Subcutaneous abdominal adipose tissue (tissue), 5 donors: ENCODE measurements around the gene PIM3.
"Not testable (repeated sequence)": the region's sequence is repeated elsewhere in the genome, so short reads cannot be mapped to it uniquely, and the experiment has no call there.

ENCODE experiments used
- H3K27ac ChIP-seq: one replicate; pipeline ENCODE4 v1.7.0; 2013; ENCODE audit warnings: low read depth, mild to moderate bottlenecking, inconsistent platforms, low read length, moderate library complexity
- H3K27me3 ChIP-seq, 5 donors: one replicate each; pipeline ENCODE4 v1.7.0; 2013; ENCODE audit warnings: low read length in 5 of 5, inconsistent platforms in 1 of 5; ENCODE audit not compliant: control insufficient read depth in 5 of 5, insufficient read depth in 4 of 5
- H3K36me3 ChIP-seq, 5 donors: one replicate each; pipeline ENCODE4 v1.7.0; 2013; ENCODE audit warnings: low read length in 5 of 5; ENCODE audit not compliant: control insufficient read depth in 5 of 5, insufficient read depth in 5 of 5
- H3K4me1 ChIP-seq, 5 donors: one replicate each; pipeline ENCODE4 v1.7.0; 2013; ENCODE audit warnings: low read length in 5 of 5, mild to moderate bottlenecking in 3 of 5, moderate library complexity in 1 of 5; ENCODE audit not compliant: control insufficient read depth in 5 of 5, insufficient read depth in 5 of 5
- H3K4me3 ChIP-seq, 5 donors: one replicate each; pipeline ENCODE4 v1.7.0; 2013; ENCODE audit warnings: low read length in 5 of 5, low read depth in 1 of 5
- H3K9ac ChIP-seq, 5 donors: one replicate each; pipeline ENCODE4 v1.7.0; 2013; ENCODE audit warnings: low read length in 5 of 5, mild to moderate bottlenecking in 4 of 5, moderate library complexity in 3 of 5
- H3K9me3 ChIP-seq, 5 donors: one replicate each; pipeline ENCODE4 v1.7.0; 2013; ENCODE audit warnings: low read length in 5 of 5; ENCODE audit not compliant: control insufficient read depth in 5 of 5
- donor health status: healthy.
- donor health status: healthy.
- donor health status: healthy.
- donor health status: healthy.
- donor health status: healthy.

PIM3 gene

DNA sequence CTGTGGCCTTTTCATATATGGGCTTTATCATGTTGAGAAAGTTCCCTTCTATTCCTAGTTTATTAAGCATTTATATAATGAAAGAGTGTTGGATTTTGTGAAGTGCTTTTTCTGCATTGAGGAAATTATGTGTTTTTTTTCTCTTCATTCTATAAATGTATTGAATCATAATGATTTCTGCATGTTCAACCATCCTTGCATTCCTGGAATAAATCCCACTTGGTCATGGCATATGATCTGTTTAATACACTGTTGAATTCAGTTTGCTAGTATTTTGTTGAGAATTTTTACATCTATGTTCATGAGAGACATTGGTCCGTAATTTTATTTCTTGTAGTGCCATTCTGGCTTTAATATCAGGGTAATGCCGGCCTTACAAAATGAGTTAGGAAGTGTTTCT lies 25.8 kb downstream of the PIM3 start:
- Histone ChIP-seq H3K27ac (no peak overlapping the region), H3K36me3 (no peaks in the 10 kb centered on the region), H3K27me3 (peaks cover 5 to 11% (median 8%) of the 10 kb centered on the region in 5 donors), H3K9me3 (peaks cover 3 to 15% (median 11%) of the 10 kb centered on the region in 5 donors), H3K4me3 (no peak overlapping the region), H3K4me1 (peaks cover 0 to 11% (median 7%) of the 10 kb centered on the region in 5 donors), H3K9ac (no peak overlapping the region)

DNA sequence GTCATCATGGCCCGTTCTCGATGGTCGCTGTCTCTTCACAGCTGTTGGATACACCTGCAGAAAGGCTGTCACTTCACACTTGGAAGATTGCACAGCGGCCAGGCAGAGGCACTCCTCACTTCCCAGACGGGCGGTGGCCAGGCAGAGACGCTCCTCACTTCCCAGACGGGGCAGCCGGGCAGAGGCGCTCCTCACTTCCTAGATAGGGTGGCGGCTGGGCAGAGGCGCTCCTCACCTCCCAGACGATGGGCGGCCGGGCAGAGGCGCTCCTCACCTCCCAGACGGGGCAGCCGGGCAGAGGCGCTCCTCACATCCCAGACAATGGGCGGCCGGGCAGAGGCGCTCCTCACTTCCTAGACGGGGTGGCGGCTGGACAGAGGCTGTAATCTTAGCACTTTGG lies 29.3 kb downstream of the PIM3 start:
- H3K4me1 ChIP-seq = peaks cover 0 to 11% (median 9%) of the 10 kb centered on the region in 5 donors
- not testable (repeated sequence) for H3K27me3 ChIP-seq, H3K4me3 ChIP-seq

DNA sequence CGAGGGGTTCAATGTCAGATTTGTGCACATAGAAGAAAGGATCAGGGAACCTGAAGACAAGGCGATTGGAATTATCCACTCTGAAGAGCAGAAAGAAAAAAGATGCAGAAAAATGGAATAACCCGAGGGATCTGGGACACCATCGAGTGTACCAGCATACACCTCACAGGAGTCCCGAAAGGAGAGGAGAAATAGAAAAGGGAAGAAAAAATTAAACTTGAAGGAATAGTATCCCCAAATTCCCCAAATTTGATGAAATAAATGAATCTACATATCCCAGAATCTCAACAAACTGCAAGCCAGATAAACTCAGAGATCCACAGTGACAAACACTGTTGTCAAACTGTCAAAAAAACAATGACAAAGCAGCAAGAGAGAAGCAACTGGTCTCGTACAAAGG lies 30.6 kb downstream of the PIM3 start:
- Histone ChIP-seq H3K36me3 (no peaks in the 10 kb centered on the region), H3K27ac (no peak overlapping the region), H3K27me3 (no peaks in the 10 kb centered on the region), H3K9ac (no peak overlapping the region), H3K4me3 (no peak overlapping the region), H3K4me1 (peaks cover 0 to 11% (median 9%) of the 10 kb centered on the region in 5 donors), H3K9me3 (peaks cover 4 to 19% (median 15%) of the 10 kb centered on the region in 5 donors)

More for the DNA sequence above, 29.3 kb downstream of the PIM3 start:
- H3K36me3 ChIP-seq, H3K9ac ChIP-seq, H3K27ac ChIP-seq: not testable (repeated sequence)
- peaks cover 4 to 23% (median 18%) of the 10 kb centered on the region in 5 donors for H3K9me3 ChIP-seq

DNA sequence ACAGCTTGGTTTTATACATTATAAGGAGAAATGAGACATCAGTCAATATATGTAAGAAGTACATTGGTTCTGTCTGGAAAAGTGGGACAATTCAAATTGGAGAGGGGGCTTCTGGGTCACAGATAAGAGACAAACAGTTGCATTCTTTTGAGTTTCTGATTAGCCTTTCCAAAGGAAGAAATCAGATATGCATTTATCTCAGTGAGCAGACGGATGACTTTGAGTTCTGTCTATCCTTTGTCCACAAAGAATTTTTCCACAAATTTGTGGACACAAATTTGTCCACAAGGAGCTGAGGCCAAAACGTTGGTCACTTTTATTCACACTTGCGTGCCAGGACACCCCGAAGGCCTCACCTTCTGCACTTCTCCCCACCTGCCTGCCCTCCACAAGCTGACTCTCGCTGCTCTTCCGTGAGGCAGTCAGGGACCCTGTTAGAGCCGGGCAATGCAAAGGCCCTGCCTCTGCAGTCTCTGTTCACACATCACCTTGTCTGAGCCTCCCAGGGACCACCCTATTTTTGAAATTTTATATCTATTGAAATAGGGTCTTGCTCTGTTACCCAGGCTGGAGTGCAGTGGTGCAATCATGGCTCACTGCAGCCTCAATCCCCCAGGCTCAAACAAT lies 31.4 kb downstream of the PIM3 start:
- Histone ChIP-seq H3K27ac (no peak overlapping the region), H3K4me3 (no peak overlapping the region), H3K4me1 (peaks cover 0 to 11% (median 9%) of the 10 kb centered on the region in 5 donors), H3K9ac (no peak overlapping the region), H3K9me3 (peaks cover 3 to 18% (median 14%) of the 10 kb centered on the region in 5 donors), H3K27me3 (no peaks in the 10 kb centered on the region), H3K36me3 (no peaks in the 10 kb centered on the region)

DNA sequence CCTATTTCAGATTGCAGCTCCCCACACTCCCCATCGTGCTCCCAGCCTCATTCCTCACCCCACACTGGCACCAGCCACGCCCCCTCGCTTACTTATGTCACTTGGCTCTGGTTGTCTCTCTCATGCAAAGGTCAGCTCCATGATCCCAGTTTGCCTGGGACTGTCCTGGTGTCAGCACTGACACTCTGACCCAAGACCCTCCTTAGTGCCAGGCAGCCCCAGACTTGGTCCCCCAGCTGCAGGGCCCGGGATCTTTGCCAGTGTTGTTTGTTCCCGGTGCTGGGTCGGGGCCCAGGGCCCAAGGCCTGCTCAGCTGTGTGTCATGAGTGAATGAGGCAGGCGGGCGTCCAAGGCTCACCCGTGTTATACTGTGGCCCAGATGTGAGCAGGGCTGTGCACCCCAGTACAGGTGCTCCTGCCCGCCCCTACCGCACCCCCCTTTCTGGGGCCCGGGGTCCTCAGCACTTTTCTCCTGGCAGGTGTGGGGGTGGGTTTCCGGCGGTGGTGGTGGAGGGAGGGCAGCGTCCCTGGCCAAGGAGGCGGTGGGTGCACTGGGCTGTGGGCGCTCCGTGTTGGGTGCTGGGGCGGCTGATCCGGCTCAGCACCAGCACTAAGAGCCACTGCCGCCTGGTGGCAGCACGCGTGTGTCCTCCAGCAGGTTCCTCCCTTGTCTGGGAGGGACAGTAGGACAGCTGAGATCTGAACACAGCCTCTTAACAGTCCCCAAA lies 32.5 kb downstream of the PIM3 start:
- Histone ChIP-seq H3K9ac (no peak overlapping the region), H3K4me3 (no peak overlapping the region), H3K27ac (no peak overlapping the region)

GRCh38 chr22:49993649-49994360 lies 33.2 kb downstream of the PIM3 start:
- Histone ChIP-seq H3K4me1 (peaks cover 0 to 11% (median 9%) of the 10 kb centered on the region in 5 donors), H3K9ac (no peak overlapping the region), H3K9me3 (peaks cover 3 to 18% (median 14%) of the 10 kb centered on the region in 5 donors), H3K36me3 (no peaks in the 10 kb centered on the region), H3K27ac (no peak overlapping the region), H3K27me3 (peaks cover 0 to 8% (median 0%) of the 10 kb centered on the region in 5 donors), H3K4me3 (no peak overlapping the region)

More for the DNA sequence above, 32.5 kb downstream of the PIM3 start:
- Histone ChIP-seq H3K9me3 (peaks cover 3 to 18% (median 14%) of the 10 kb centered on the region in 5 donors), H3K27me3 (peaks cover 0 to under 1% (median 0%) of the 10 kb centered on the region in 5 donors), H3K36me3 (no peaks in the 10 kb centered on the region), H3K4me1 (peaks cover 0 to 11% (median 9%) of the 10 kb centered on the region in 5 donors)

- H3K27ac ChIP-seq = no peak overlapping the region
- H3K27me3 ChIP-seq = peaks cover 0 to 11% (median 0%) of the 10 kb centered on the region in 5 donors
- H3K9me3 ChIP-seq = peaks cover 3 to 18% (median 14%) of the 10 kb centered on the region in 5 donors
- peaks cover 0 to 15% (median 11%) of the 10 kb centered on the region in 5 donors for H3K4me1 ChIP-seq
- no peak overlapping the region for H3K4me3 ChIP-seq
- H3K9ac ChIP-seq = no peak overlapping the region
- no peaks in the 10 kb centered on the region for H3K36me3 ChIP-seq
Measured at GRCh38 chr22:49994361-49995040, 33.9 kb downstream of the PIM3 start.

DNA sequence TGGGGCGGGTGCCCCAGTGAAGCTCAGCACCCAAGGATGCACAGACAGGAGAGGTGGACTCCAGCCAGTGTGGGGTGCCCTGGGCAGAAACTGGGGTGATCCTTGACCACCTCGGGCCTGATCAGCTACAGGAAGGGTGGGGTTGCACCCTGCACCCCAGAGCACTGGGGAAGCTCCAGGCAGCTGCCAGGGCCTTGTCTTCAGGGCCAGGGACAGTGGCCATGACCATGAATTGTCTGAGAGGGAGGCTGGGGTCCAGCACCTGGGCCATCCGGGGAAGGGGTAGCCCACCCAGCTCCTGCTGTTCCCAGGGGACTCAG lies 34.4 kb downstream of the PIM3 start:
- H3K36me3 ChIP-seq = no peaks in the 10 kb centered on the region
- peaks cover 0 to 19% (median 11%) of the 10 kb centered on the region in 5 donors for H3K4me1 ChIP-seq
- H3K27me3 ChIP-seq = peaks cover 0 to 12% (median 2%) of the 10 kb centered on the region in 5 donors
- no peak overlapping the region for H3K4me3 ChIP-seq
- H3K9ac ChIP-seq = no peak overlapping the region
- no peak overlapping the region for H3K27ac ChIP-seq
- H3K9me3 ChIP-seq = peaks cover 3 to 18% (median 14%) of the 10 kb centered on the region in 5 donors

DNA sequence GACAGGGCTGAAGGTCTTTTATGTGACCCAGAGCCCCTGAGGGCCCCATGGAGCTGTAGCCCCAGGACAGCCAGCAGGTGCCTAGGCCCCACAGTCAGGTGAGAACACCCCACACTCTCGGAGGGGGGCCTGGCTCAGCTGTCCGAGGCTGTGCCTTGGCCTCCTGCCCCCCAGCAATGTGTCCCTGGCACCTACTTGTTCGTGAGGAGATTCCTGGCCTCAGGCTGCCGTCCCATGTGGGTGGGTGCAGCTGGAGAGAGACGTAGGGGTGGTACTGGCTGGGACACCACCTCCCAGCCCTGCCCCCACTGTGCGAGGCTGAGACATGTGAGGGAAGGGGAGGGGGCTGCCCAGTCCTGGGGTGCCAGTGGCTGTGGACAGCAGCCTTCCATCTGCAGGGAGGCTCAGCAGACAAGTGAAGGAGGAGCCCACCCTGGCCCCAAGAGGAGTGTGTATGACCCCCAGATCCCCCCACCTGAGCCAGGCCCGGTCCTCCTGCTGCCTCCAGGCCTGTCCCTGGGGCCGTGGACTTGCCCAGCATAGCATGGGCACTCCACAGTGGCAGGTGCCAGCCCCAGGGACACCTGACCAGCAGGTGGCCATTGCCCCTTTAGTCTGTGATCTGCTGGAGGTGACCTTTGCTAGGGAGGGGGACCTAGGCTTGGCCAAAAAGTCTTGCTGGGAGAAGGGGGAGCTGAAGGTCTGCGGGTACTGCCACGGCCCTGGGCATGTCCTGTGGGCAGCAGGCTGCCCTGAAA lies 35.0 kb downstream of the PIM3 start:
- Histone ChIP-seq H3K27ac (no peak overlapping the region), H3K27me3 (peaks cover 0 to 17% (median 8%) of the 10 kb centered on the region in 5 donors), H3K9ac (no peak overlapping the region)

More for the DNA sequence above, 35.0 kb downstream of the PIM3 start:
- peaks cover 2 to 15% (median 13%) of the 10 kb centered on the region in 5 donors for H3K9me3 ChIP-seq
- peaks cover 0 to 24% (median 11%) of the 10 kb centered on the region in 5 donors for H3K4me1 ChIP-seq
- H3K36me3 ChIP-seq = no peaks in the 10 kb centered on the region
- H3K4me3 ChIP-seq = no peak overlapping the region
